ENCODE measurements around the gene HPS1.

Gene HPS1

DNA sequence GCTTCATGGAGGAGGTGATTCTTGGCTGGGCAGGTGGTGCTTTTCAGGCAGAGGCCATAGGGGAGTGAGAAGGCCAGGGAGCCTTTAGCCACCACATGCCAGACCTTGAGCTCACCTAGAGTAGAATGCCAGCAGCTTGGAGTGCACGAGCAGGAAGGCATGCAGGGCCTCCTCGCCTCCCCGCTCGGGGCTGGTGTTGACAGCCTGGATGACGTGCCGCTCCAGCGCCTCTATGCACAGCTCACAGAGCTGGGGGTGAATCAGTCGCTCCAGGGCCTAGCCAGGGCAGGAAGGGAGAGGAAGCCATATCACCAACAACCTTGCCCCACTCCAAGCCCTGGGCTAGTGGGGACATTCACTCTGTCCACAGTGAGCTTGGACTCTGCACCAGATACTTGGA lies 15.7 kb downstream of the HPS1 start:
- no peak for DNase-seq

DNA sequence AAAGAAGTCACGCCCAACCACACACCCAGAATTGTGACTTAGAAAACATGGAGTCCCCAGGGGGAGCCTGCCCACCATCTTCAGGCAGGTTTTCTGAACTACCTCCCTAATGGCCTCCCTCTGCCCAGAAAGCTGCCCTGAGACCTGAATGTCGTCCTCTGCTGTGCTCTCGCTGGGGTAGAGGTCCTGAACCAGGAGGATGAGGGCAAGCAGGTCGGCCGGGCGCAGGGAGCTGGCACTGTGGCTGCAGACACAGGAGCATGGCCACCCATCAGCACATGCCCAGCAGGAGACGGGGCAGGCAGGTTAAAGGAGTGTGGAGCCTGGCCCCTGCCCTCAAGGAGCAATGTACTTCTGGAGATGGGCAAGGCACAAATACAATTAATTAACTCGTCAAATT lies 16.3 kb downstream of the HPS1 start:
- DNase-seq, result no peak

DNA sequence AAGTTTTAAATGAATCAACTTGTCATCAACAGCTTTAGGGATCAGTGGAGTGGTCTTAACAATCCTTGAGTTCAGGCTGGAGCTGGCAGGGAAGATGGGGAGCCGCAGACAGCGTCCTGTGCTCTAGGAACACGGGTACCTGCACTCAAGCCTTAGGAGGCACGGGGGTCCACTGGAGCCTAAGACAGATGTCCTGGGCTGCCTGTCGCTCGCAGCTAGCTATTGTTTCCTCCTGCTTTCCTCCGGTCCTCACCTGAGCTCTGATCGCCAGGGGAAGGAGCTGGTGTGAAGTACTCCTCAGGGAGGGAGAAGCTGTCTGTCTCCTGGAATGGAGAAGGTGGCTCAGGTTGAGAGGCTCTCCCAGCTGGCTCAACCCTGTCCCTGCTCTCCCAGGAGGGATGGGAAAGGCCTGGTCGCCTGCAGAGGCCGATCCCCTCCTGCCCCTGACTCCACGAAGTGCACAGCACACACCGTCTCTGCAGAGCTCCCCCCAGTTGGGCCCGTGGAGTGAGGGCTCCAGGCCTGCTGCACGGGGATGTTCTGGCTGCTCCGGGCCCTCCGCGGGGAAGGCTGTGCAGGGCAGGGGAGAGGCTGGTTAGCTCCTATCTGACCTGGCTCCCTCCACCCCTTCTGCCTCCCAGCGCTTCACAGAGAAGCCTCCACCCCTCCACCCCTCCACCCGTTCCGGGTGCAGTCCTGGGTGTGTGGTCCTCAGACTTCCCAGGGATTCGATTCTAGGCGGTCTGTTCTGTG lies 17.2 kb downstream of the HPS1 start:
- no peak for DNase-seq

DNA sequence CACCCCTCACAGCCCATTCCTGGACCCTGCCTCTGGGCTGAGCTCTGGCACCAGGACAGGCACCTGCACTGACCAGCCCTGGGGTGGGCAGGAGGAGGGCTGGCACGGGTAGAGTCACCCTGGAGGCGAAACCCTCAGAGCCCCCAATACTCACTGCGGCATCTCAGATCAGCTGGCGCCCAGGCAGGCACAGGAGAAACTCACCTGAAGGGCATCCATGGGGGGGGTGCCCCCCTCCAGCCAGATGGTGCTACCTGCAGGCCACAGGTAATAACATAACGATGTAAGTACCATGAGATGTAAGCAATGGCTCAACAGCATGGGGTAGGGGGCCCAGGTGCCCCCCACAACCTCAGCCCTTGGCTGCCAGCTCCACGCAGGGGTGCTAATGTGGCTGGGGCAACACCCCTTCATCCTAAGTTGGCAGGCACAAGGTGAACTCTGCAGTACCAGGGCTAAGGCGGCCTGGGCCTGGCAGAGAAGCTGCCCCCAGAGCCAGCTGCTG lies 19.7 kb downstream of the HPS1 start:
- no peak for DNase-seq

DNA sequence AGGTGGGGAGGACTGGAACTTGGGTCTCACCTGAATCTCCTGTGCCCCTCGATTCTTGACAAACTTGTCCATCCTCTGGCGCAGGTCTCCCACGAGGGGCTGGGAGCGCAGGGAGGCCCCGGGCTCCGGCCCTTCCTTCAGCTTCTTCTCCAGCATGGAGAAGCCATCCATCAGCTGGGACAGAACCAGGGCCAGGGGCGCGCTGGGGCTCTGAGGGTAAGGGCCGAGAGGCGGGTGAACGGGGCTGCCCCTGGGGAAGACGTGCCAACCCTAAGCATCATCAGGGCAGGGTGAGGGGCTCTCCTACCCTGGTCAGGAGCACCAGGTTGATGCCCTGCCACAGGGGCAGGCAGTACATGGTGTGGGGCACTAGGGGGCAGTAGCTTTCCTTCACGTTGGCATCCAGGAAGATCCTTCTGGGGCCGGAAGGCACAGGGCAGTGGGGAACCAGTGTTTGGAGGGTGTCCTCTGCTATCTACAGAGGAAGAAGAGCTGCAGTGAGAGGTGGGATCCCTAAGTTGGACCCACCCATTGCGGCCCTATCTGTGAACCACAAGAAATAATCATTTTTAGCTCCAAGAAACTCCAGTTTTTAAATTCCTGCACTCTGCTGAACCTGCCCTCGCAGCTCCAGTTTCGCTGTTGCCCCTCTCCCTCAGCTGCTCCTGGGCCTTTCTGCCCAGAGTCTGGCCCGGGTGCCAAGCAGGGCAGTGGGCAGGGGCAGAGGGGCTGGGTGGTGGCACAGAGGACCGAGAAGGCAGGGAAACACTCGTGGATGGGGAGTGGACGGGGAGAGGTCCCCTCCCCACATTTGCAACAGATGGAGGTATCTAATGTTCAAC lies 21.0 kb downstream of the HPS1 start:
- peak; percentile 84 for DNase-seq

DNA sequence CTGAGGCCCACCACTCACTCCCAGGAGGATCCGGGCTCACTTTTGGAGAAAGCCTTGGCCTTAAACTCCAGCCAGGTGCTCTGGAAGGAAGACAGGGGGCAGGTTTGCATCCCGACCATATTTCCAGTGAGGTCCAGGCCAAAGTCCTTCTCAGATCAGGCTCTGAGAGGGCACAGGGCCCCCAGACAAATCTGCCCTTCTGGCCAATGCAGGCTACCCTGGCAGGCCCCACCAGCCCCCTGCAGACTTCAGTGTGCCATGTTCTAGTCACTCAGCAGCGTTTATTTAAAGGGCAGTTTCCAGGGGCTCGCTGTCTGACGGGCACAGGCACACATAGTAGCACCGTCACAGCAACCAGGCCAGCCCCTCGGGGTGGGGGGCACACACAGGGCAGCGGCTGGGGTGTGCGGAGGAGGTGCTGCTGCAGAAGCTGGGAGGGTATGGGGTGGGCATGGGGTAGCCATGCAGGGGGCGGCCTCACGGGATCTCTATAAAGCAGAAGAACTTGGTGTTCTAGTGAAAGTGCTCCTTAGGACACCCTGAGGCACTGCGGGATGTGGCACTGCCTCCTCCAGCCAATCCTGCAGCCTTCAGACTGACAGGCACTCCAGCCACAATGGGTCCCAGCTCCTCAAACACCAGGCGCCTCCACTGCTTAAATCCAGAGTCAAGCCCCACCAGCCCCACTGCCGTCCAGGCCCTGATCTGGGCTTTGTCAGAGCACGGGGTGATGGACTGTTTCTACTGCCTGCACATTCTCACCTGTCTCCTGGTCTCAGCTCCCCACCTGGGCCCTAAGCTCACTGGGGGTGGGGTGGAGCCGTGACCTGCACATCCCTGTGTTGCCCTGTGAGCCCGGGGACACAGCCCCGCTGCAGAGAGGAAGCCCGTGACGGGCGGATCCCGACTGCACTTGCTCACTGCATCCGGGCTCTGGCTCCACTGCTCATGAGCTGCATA lies 22.2 kb downstream of the HPS1 start:
- DNase-seq, result no peak

DNA sequence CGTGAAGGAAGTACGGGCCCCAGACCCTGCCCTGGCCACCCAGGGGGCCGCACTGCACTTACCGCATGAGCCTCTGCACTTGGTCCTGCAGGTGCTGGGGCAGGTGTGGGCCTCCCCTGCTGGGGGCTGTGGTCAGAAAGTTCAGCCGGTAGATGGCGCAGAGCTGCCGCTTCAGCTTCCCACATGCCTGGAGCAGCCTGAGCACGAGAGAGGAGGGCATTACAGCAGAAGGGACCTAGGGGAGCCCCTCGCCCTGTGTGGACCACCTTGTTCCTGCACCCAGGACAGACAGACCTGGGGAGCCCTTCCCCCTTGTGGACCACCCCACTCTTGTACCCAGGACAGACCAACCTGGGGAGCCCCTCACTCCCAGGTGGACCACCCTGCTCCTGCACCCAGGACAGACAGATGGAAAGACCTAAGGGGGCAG lies 23.0 kb downstream of the HPS1 start:
- no peak for DNase-seq

DNA sequence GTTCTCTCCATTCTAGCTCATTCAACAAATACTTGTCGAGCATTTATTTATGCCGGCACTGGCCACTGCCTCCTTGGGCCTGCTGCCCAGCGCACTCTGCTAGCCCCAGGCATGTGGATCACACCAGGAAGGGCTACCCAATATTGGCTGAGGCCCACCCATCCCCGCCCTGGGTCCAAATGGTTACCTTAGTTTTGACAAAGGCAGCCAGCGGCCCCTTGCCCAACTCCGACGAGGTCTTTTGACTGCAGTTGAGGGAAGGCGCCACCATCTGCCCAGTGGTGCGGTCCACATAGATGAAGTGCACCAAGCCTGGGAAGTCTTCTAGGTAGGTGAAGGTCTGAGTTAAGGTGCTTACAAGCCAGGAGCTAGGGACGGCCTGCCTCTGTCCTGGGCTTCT lies 24.6 kb downstream of the HPS1 start:
- no peak for DNase-seq

DNA sequence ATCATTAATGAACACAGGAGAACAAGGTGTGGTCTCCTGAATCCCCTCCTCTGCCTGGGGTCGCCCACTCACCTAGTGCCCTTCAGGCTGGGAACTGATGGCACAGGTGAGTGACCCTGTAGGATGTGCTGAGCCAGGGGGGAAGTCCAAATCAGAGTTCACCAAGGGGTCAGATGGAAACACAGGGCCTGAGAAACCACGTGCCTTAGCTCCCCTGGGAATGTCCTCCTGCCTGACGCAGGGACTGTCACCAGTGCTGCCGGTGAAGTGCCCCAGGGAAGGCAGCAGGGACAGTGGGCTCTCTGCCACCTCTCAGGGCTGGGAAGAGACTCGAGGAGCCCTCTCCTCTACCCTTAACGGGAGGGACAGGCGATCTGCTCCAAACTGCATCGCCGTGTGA lies 25.9 kb downstream of the HPS1 start:
- no peak for DNase-seq

DNA sequence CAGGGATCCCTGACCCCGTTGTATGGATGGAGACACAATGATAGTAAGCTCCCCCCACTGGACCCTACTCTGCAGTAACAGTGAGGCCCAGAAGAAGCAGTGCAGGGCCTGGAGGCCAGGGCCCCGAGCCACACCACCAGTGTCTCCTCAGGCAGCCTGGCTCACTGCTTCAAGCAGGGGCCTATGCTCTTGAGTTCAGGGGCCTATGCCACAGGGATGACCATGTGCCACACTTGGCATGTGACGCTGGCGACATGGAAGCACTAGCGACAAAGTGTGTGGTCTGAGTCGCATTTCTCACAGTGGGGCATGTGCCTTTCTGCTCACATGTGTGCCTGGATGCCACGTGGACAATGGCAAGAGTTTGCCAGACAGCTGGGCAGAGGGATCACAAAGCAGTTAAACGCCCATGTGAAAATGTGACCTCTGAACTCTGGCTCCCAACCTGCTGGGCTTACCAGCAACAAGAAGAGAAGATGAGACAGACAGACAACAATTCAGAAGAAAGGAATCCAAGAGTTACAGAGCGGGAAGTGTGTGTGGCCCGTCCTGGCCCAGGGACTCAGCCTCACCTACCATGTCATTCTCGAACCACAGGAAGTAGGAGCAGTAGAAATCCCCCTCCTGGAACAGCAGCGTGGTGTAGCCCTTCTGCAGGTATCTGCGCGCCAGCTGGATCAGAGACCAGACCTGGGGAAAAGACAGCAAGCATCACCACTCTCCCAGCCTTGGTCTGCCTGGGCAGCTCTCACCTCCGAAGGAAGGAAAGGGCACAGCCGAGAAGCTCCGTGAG lies 27.1 kb downstream of the HPS1 start:
- no peak for DNase-seq

DNA sequence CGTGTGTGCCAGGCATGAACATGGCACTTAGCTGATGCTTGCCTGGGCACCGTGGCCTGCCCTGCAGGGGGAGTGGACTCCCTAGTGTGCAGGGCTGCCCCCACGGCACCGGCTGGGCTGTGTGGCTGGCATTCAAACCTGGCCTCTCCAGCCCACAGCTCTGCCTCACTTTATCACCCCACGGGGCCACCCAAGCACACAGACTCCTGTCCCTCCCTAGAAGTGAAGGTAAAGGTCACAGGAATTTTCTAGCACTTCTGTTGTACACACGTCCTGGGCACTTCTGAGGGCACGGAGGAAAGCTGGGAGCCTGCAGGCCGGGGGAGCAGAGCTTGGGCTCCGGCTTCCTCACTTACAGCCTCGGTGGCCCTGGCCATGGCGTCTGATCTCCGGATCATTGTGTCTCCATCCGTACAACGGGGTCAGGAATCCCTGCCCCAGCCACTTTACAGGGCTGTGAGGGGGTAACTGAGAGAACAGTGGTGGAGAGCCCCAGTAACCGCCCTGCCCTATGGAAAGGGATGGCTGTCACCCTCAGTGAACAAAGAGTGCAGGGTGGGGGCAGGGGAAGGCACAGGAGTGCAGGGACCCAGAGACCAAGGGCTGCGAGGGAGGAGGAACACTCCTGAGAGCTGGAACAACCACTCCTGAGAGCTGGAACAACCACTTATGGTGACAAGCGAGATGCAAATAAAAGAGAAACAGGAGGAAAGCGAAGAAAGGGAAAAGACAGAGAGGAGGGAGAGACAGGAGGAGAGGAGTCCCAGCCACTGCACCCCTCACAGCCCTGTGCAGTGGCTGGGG lies 27.9 kb downstream of the HPS1 start:
- DNase-seq, result no peak

DNA sequence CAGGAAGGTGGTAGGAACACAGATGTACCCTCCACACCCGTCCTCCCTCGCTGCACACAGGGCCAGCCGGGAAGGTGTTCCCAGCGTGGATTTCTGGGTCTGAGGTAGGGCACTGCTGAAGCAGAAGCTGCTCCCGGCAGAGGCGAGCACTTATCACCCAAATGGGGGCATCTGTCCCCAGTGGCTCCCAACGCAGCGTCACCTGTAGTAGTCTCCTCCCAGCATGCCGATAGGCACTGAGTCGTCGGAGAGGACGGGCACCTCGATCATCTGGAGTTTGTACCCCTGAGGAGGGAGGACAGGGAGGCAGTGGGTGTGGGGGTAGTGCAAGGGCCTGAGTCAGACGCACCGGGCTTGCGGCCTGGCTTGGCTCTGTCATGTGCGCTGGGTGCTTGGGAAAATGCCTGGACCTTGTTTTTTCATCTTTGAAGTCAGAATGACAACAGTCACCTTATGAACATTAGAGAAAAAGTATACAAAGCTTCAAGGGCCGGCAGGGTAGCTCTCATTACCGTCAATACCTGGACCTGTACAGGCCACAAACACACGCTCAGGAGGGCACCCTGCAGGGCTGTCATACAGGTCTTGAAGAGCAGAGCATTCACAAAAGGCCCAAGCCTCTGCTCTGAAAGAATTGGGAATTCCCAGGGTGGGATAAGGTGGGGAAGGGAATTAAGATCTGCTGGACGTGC lies 28.6 kb downstream of the HPS1 start:
- DNase-seq, result no peak

DNA sequence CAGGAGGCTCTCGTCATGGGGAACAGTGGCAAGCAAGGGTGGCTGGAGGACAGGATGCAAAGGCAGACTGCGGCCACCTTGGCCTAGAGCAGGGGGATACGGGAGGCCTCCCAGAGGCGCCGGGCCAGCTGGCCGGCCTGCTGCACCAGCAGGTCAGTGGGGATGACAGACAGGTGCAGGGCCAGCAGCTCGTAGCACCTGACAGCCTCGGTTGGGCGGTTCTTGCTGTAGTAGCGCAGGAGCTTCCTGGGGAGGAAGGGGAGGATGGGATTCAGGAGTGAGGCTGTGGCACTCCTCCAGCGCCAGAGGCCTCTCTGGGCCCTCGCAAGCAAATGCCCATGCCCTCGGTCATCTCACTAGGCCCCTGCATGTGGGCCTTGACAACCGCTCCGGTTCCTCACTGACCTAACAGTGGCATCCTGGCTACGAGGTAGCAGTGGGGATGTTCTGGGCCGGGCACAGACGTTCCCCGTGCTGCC lies 29.2 kb downstream of the HPS1 start:
- no peak for DNase-seq

DNA sequence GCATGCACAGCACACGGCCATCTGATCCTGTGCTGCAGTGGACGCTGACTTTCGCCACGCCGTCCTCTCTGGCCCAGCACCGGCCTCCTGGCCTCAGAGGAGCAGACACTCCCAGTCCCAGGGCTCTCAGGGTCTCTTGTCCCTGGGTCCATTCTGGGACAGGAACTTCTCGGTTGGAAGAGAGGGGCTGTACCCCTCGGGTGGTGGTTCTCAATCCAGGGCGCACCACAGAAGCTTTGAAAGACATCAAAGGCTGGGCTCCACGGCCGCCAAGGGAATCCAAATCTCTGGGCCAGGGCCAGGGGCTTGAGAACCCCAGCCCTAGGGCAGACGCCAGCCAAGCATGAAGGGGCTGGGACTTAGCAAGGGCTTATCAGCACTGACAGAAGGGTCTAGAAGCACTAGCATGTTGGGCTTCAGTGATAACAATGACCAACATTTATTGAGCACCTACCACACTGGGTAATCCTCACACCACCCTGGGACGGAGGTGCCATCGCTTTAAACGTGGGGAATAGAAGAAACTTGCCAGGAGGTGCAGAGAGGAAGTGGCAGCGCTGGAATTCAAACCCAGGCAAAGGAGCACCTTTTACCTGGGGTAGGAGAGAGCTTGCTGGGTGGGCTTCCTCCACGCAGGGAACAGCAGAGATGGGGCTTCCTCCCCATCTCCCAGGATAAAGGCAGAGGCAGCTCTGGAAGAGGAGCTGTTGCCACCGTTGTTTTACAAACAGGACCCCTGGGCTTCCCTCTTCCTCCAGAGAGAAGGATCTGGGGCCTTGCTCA lies 29.9 kb downstream of the HPS1 start:
- DNase-seq, result peak; percentile 67

DNA sequence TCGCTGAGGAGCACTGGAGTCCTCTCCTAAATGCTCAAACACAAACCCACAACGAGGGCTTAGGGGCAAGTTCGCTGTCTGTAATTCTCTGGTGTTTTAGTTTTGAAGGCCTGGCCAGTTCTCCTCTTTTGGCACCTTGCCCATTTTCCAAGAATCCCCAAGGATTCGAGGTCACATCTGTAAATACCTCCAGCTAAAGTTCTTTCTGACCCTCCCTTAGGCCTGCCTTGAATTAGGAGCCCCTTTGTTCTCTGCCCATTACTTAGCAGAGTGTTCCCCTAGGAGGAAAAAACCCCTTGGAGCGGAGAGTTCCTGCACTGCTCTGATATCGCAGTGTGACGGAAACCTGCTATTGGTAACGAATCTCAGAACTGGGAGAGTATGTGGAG lies 31.0 kb downstream of the HPS1 start:
- no peak for DNase-seq

DNA sequence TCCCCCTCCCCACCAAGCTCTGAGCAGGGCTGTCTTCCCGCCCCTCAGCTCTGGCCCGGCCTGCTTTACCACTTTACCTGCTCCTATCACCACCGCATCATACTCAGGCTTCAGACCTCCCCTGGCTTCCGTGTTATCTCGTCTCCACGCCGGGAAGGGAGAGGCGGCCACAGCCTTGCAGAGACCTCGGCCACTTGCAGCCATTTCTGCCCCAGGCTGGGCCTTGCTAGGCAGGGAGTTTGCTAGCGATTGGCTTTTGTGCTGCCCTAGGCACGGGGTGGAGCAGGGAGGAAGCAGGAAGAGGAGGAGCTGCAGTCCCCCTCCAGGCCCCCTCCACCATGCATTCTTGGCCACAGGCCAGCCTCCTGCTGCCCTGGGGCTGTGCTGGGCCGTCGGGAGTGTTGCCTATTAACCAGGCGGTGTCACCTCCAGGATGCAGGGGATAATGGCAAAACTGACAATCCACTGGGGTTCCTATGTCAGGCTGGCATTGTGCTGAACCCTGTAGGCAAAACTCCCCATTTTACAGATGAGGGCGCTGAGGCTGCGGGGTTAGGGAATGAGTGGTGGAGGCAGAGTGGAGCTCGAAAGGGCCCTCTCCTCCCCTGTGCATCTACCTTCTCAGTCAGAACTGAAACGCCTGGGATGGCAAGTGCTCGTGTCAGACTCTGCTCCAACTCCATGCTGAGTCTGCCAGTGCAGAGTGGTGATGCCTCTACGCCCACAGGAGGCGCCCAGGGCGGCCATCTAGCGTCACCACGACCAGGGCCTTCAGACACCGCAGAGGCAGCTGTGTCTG lies 31.6 kb downstream of the HPS1 start, which contains the start of gene PYROXD2:
TSS of gene PYROXD2 (minus strand) at position 251 of the 799 bp plus-strand sequence. CDS start at position 204, 47 bp downstream.
- DNase-seq, result peak; percentile 96

DNA sequence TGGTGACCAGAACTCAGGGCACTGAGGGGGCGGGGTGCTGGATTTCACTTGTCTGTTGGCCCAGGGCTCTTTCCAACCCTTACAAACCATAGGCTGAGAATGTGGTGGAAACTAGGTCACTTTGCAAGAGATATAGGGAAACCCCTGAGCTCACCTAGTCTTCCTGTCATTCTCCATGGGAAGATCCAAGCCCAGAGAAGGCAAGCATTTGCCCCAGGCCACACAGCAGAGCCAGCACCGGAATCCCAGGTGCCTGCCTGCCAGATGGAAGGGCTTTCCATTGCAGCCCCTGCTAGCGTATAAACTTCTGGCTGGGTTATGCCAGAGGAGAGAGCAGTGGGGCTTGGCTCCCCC lies 32.2 kb downstream of the HPS1 start:
- no peak for DNase-seq

DNA sequence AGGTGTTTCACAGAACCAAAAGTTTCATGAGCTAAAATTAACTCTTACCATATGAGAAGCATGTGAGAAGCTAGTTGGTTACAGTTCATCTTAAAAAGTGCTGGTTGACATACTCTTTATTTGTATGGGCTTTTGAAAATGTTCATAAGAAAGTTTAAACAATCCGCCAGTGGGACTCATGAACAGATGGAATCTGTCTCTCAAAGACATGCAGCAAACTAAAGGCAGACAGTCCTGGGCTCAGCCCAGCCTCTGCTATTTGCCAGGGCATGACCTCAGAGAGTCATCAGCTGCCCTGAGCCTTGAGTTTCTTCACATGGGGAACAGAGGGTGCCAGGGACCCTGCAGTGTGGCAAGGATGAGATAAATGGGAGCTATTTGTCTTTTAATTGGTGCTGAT lies 35.0 kb downstream of the HPS1 start:
- no peak for DNase-seq

DNA sequence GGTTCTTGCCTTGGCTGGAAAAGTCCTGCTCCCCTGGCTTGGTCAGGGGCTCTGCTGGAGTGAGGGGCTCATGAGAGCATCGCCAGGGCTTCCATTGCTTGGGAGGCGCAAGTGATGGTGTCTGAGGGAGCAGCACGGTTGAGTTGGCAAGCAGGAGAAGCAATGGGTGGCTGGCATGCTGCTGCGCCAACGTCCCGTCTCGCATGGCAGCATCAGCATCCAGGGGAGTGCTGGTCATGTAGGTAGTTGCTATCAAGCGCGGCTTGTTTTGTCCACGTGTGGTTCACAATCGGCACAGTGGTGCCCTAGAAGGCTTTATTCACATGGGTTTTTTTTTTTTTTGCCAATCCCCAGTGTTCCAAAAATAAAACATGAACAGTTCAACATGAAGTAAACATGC lies 35.6 kb downstream of the HPS1 start:
- no peak for DNase-seq

Measured in hematopoietic multipotent progenitor cell treated with erythropoietin and hydrocortisone succinate and interleukin-3 and kit ligand, for 4 days (in vitro differentiated cells).